HCT116 (cell line): Measurements from ENCODE around the gene CACNA2D3.

Experiments used
- POLR2A ChIP-seq: IDR thresholded peaks from 2 replicates; pipeline ENCODE4 v1.7.0; 2011; ENCODE audit warnings: borderline replicate concordance; ENCODE audit not compliant: insufficient read depth, insufficient read length; ENCODE audit errors: extremely low read depth
- POLR2AphosphoS5 ChIP-seq: IDR thresholded peaks from 2 replicates; pipeline ENCODE4 v1.6.1; 2011; ENCODE audit warnings: mild to moderate bottlenecking, low read depth, low read length, moderate library complexity
- SIN3A ChIP-seq: IDR thresholded peaks from 2 replicates; pipeline ENCODE4 v1.6.1; 2012; ENCODE audit warnings: low read depth
- TF ChIP-seq, protein P1 (sequence below), 3 experiments: fragments of 200-600 bp in 1 of 3; sonication (generic) in 1 of 3; IDR thresholded peaks in 2 of 3; conservative IDR thresholded peaks in 1 of 3; 2 replicates each; pipeline ENCODE4 v1.5.1; 2012 to 2017; ENCODE audit warnings: low read depth in 2 of 3, low read length in 2 of 3, antibody characterized with exemption in 1 of 3, borderline replicate concordance in 1 of 3, control low read depth in 1 of 3, mild to moderate bottlenecking in 1 of 3, mixed read lengths in 1 of 3, mixed run types in 1 of 3, moderate library complexity in 1 of 3; ENCODE audit not compliant: insufficient read depth in 1 of 3

DNA sequence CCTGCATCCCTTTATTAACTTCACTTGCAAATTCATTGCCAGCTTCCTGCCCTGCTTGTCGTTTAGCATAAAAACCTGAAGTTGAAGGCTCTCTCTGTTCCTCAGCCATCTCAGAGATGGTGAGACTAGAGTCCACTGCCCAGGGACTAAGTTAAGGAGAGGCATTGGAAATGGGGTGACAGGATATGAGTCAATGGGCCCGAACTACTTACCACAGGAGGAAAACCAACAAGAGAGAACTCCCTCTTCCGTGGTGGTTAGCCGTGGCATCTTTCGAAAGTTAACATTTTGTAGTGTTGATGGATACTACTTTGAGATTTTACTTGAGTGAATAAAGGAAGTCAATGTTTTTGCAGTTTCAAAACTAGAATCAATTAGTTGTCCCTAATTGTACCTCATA is 740.2 kb downstream of the CACNA2D3 start:
- TF ChIP-seq, protein P1, sequence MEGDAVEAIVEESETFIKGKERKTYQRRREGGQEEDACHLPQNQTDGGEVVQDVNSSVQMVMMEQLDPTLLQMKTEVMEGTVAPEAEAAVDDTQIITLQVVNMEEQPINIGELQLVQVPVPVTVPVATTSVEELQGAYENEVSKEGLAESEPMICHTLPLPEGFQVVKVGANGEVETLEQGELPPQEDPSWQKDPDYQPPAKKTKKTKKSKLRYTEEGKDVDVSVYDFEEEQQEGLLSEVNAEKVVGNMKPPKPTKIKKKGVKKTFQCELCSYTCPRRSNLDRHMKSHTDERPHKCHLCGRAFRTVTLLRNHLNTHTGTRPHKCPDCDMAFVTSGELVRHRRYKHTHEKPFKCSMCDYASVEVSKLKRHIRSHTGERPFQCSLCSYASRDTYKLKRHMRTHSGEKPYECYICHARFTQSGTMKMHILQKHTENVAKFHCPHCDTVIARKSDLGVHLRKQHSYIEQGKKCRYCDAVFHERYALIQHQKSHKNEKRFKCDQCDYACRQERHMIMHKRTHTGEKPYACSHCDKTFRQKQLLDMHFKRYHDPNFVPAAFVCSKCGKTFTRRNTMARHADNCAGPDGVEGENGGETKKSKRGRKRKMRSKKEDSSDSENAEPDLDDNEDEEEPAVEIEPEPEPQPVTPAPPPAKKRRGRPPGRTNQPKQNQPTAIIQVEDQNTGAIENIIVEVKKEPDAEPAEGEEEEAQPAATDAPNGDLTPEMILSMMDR (IDR thresholded peaks at IDR 0.05 in 2 of 3, conservative IDR thresholded peaks at IDR 0.05 in 1 of 3; ENCODE audit: borderline replicate concordance in 1 of 3, insufficient read depth in 1 of 3, low read depth in 2 of 3, low read length in 2 of 3): no peak
- TF ChIP-seq POLR2A (no peak), SIN3A (no peak), POLR2AphosphoS5 (no peak)
